Measurements from ENCODE around the gene GIGYF1. TPM values are rescaled to one million over a fixed set of nuclear protein-coding genes. Genes with fewer than 3 reads are reported as not detected.

The GIGYF1 gene
- total and polyA plus RNA-seq, 2 of the 13 experiments (the other 11 are each of a cell fraction or from before 2014, with no cell fraction given) = 7.6 to 16.1 TPM

- no peak for TF ChIP-seq MIER3 (CRISPR knock-in tag; IDR thresholded peaks at IDR 0.05; ENCODE audit: borderline replicate concordance)
- TF ChIP-seq SKIL (CRISPR knock-in tag; IDR thresholded peaks at IDR 0.05; ENCODE audit: borderline replicate concordance) = no peak
- TF ChIP-seq, protein P1, sequence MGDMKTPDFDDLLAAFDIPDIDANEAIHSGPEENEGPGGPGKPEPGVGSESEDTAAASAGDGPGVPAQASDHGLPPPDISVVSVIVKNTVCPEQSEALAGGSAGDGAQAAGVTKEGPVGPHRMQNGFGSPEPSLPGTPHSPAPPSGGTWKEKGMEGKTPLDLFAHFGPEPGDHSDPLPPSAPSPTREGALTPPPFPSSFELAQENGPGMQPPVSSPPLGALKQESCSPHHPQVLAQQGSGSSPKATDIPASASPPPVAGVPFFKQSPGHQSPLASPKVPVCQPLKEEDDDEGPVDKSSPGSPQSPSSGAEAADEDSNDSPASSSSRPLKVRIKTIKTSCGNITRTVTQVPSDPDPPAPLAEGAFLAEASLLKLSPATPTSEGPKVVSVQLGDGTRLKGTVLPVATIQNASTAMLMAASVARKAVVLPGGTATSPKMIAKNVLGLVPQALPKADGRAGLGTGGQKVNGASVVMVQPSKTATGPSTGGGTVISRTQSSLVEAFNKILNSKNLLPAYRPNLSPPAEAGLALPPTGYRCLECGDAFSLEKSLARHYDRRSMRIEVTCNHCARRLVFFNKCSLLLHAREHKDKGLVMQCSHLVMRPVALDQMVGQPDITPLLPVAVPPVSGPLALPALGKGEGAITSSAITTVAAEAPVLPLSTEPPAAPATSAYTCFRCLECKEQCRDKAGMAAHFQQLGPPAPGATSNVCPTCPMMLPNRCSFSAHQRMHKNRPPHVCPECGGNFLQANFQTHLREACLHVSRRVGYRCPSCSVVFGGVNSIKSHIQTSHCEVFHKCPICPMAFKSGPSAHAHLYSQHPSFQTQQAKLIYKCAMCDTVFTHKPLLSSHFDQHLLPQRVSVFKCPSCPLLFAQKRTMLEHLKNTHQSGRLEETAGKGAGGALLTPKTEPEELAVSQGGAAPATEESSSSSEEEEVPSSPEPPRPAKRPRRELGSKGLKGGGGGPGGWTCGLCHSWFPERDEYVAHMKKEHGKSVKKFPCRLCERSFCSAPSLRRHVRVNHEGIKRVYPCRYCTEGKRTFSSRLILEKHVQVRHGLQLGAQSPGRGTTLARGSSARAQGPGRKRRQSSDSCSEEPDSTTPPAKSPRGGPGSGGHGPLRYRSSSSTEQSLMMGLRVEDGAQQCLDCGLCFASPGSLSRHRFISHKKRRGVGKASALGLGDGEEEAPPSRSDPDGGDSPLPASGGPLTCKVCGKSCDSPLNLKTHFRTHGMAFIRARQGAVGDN (CRISPR knock-in tag; IDR thresholded peaks at IDR 0.05) = peak; percentile 1; the same call in 1 of the 2 replicates
- TF ChIP-seq ZNF282 (IDR thresholded peaks at IDR 0.05; ENCODE audit: partially characterized antibody) = no peak
- TF ChIP-seq ZFP36L1 (CRISPR knock-in tag; IDR thresholded peaks at IDR 0.05) = no peak
- TF ChIP-seq ZNF17 (CRISPR knock-in tag; IDR thresholded peaks at IDR 0.05) = no peak
- no peak for TF ChIP-seq ZNF143 (CRISPR knock-in tag; IDR thresholded peaks at IDR 0.05)
- TF ChIP-seq CCAR2 (optimal IDR thresholded peaks at IDR 0.05; ENCODE audit: low read depth, low read length) = no peak
- TF ChIP-seq YEATS2 (CRISPR knock-in tag; IDR thresholded peaks at IDR 0.05; ENCODE audit: borderline replicate concordance) = no peak
- no peak for TF ChIP-seq IRF2 (CRISPR knock-in tag; IDR thresholded peaks at IDR 0.05)
- peak; percentile 24; the same call in 1 of the 2 replicates for TF ChIP-seq ZNF709 (CRISPR knock-in tag; IDR thresholded peaks at IDR 0.05)
- TF ChIP-seq, protein P2, sequence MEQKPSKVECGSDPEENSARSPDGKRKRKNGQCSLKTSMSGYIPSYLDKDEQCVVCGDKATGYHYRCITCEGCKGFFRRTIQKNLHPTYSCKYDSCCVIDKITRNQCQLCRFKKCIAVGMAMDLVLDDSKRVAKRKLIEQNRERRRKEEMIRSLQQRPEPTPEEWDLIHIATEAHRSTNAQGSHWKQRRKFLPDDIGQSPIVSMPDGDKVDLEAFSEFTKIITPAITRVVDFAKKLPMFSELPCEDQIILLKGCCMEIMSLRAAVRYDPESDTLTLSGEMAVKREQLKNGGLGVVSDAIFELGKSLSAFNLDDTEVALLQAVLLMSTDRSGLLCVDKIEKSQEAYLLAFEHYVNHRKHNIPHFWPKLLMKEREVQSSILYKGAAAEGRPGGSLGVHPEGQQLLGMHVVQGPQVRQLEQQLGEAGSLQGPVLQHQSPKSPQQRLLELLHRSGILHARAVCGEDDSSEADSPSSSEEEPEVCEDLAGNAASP (CRISPR knock-in tag; IDR thresholded peaks at IDR 0.05; ENCODE audit: borderline replicate concordance) = no peak
- TF ChIP-seq ATF7 (IDR thresholded peaks at IDR 0.05) = no peak
- no peak for TF ChIP-seq ATF7 (CRISPR knock-in tag; IDR thresholded peaks at IDR 0.05)
- TF ChIP-seq TBP (CRISPR knock-in tag; IDR thresholded peaks at IDR 0.05) = no peak
- no peak for TF ChIP-seq ZNF367 (CRISPR knock-in tag; IDR thresholded peaks at IDR 0.05; ENCODE audit: borderline replicate concordance)
- TF ChIP-seq POLR2AphosphoS2 (IDR thresholded peaks at IDR 0.05; ENCODE audit: low read depth, low read length) = no peak
- TF ChIP-seq SOX6 (IDR thresholded peaks at IDR 0.05) = no peak
- TF ChIP-seq SOX6 (CRISPR knock-in tag; IDR thresholded peaks at IDR 0.05) = no peak
- no peak for TF ChIP-seq ASH2L (IDR thresholded peaks at IDR 0.05; ENCODE audit: insufficient read length, low read depth, low read length)
- TF ChIP-seq ZNF703 (CRISPR knock-in tag; IDR thresholded peaks at IDR 0.05; ENCODE audit: borderline replicate concordance) = no peak
- no peak for TF ChIP-seq ZNF292 (CRISPR knock-in tag; IDR thresholded peaks at IDR 0.05; ENCODE audit: borderline replicate concordance, low read depth)
These were observed 27.4 kb upstream of the GIGYF1 start (continued) for GRCh38 chr7:100721505-100721812.

All from HepG2 (cell line).